Gastroesophageal sphincter (tissue), 3 donors: ENCODE results near the gene FAM171A1.

Experiments used
- EP300 ChIP-seq: sonication (generic); formaldehyde crosslinking; IDR thresholded peaks from one replicate; pipeline ENCODE4 v1.6.1; 2017; ENCODE audit warnings: antibody characterized with exemption, mild to moderate bottlenecking
- POLR2A ChIP-seq, 2 donors: fragments of 450-650 bp; IDR thresholded peaks; one replicate each; pipeline ENCODE4 v1.6.1; 2017; ENCODE audit warnings: antibody characterized with exemption in 2 of 2, mild to moderate bottlenecking in 2 of 2, moderate library complexity in 1 of 2
- POLR2AphosphoS5 ChIP-seq: sonication (generic); formaldehyde crosslinking; IDR thresholded peaks from one replicate; pipeline ENCODE4 v1.6.1; 2017; ENCODE audit warnings: antibody characterized with exemption
- TF ChIP-seq, protein P1 (sequence below), 4 experiments: fragments of 200-600 bp in 2 of 4; fragments of 450-650 bp in 2 of 4; sonication (generic) in 1 of 4; IDR thresholded peaks; one replicate each; pipeline ENCODE4 v1.5.1; 2017 to 2019; ENCODE audit warnings: antibody characterized with exemption in 4 of 4, mild to moderate bottlenecking in 2 of 4, moderate library complexity in 2 of 4

DNA sequence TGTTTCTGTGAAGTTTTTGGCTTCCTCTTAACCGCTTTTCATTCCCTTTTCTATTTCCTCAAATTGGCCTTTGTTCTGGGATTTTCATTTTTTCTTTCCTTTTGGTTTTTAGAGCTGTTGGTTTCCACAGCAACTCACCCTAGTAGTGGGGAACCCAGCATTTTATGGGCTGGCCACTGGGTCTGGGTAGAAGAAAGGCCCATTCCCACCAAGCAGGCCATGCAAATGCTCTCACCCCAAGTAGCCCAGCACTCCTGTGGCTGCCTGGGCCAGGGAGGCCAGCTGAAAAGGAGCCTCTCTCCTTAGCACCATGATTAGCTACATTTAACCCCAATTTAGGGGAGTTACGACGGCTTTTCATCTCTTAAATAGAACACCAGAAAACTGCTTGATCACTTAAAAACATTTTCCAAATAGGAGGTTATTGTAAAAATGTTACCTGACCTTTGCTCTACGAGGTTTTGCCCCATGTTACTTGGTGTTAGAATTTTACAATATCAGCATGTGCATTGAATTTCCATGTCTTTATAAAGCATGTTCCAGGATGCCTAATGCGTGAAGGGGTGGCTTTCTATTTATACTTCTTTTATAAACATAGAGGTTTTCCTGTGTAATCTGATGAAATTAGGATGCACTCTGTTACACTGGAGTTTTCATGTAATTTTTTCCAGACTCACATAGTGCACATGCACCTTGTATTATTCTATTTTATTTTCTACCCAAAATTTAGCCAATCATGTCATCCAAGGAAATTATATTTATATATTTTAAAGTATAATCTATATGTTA is 75.4 kb downstream of the FAM171A1 start:
- TF ChIP-seq, protein P1, sequence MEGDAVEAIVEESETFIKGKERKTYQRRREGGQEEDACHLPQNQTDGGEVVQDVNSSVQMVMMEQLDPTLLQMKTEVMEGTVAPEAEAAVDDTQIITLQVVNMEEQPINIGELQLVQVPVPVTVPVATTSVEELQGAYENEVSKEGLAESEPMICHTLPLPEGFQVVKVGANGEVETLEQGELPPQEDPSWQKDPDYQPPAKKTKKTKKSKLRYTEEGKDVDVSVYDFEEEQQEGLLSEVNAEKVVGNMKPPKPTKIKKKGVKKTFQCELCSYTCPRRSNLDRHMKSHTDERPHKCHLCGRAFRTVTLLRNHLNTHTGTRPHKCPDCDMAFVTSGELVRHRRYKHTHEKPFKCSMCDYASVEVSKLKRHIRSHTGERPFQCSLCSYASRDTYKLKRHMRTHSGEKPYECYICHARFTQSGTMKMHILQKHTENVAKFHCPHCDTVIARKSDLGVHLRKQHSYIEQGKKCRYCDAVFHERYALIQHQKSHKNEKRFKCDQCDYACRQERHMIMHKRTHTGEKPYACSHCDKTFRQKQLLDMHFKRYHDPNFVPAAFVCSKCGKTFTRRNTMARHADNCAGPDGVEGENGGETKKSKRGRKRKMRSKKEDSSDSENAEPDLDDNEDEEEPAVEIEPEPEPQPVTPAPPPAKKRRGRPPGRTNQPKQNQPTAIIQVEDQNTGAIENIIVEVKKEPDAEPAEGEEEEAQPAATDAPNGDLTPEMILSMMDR (IDR thresholded peaks at IDR 0.05): no peak
- no peak for TF ChIP-seq EP300
- TF ChIP-seq POLR2A (IDR thresholded peaks at IDR 0.05): no peak
- no peak for TF ChIP-seq POLR2AphosphoS5
